ENCODE data around the gene FNDC3B. TPM values are rescaled to one million over a fixed set of nuclear protein-coding genes. Genes with fewer than 3 reads are reported as not detected.

FNDC3B gene
- total RNA-seq, 1 donor from 2014 or later: 29.5 TPM

DNA sequence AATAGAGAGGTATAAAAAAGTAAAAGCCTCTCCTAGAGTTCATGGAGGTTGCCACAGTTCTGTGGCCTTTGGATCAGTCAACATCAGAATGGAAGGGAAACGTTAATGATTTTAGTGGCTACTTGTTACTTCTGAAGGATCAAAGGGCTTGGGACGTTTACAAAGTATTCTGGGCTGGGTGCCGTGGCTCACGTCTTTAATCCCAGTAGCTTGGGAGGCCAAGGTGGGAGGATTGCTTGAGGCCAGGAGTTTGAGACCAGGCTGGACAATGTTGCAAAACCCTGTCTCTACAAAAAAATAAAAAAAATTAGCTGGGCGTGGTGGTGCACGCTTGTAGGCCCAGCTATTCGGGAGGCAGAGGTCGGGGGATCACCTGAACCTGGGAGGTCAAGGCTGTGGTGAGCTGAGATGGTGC is 44.6 kb downstream of the FNDC3B start:
- no peaks in the 10 kb centered on the region for H3K27me3 ChIP-seq
- DNase-seq (ENCODE audit: low spot score): no peak
- no peaks in the 10 kb centered on the region for H3F3A ChIP-seq (ENCODE audit: low read depth)
- no peaks in the 10 kb centered on the region for H3K4me1 ChIP-seq
- no peak for TF ChIP-seq EZH2 (IDR thresholded peaks at IDR 0.05)
- TF ChIP-seq EZH2phosphoT487 (IDR thresholded peaks at IDR 0.05): no peak
- TF ChIP-seq, protein P1, sequence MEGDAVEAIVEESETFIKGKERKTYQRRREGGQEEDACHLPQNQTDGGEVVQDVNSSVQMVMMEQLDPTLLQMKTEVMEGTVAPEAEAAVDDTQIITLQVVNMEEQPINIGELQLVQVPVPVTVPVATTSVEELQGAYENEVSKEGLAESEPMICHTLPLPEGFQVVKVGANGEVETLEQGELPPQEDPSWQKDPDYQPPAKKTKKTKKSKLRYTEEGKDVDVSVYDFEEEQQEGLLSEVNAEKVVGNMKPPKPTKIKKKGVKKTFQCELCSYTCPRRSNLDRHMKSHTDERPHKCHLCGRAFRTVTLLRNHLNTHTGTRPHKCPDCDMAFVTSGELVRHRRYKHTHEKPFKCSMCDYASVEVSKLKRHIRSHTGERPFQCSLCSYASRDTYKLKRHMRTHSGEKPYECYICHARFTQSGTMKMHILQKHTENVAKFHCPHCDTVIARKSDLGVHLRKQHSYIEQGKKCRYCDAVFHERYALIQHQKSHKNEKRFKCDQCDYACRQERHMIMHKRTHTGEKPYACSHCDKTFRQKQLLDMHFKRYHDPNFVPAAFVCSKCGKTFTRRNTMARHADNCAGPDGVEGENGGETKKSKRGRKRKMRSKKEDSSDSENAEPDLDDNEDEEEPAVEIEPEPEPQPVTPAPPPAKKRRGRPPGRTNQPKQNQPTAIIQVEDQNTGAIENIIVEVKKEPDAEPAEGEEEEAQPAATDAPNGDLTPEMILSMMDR (IDR thresholded peaks at IDR 0.05): no peak
- peaks cover 14% of the 10 kb centered on the region for H3K4me1 Mint-ChIP-seq
- H3K79me2 ChIP-seq (ENCODE audit: low read depth): peaks cover 88% of the 10 kb centered on the region
- H3K9ac ChIP-seq: no peak overlapping the region
- no peaks in the 10 kb centered on the region for H3K27me3 Mint-ChIP-seq (ENCODE audit: insufficient read depth, low read depth)
- no peak overlapping the region for H3K4me3 ChIP-seq
- no peak overlapping the region for H3K27ac ChIP-seq
- H3K9me3 ChIP-seq (ENCODE audit: low read depth): no peaks in the 10 kb centered on the region
- H3K36me3 Mint-ChIP-seq: peaks cover 52% of the 10 kb centered on the region
- H3K4me2 ChIP-seq: no peak overlapping the region
- peaks cover 24% of the 10 kb centered on the region for H3K9me3 Mint-ChIP-seq
- no peak overlapping the region for H3K4me3 Mint-ChIP-seq
- H3K36me3 ChIP-seq: no peaks in the 10 kb centered on the region
- H2AFZ ChIP-seq (replicated peaks): no peak overlapping the region
- H3K27ac Mint-ChIP-seq: no peak overlapping the region
- H4K20me1 ChIP-seq (ENCODE audit: low read depth): no peaks in the 10 kb centered on the region

DNA sequence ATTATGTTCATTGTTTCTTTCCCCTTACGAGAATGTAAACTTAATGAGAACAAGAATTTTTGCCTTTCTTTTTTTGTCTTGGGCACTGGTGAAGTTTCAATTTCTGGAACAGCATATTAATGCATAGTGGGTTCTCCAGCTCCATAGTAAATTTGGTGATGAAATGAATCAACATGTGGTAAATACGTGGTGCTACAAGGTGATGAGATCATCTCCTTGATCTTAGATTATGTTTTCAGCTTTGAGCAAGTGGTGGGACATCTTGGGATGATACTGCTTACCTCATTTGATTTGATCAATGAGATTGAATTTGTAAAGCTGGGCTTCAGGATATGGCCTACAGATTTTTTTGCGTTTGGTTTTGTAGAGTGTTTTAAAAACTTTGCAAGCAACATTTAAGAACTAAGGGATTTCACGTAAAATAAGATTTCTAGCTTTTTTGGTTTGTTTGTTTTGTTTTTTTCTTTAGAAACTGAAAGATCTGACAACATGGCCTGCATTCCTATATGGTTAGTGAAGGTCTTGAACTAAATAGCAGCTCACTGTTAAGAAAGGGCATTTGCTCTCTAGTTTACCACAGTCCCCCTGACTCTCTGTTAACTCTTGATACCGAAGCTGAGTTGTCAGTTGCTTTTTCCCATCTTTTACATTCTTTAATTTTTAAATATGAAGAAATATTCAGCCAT is 45.6 kb downstream of the FNDC3B start:
- no peak overlapping the region for H3K27ac ChIP-seq
- DNase-seq (ENCODE audit: low spot score): no peak
- Mint-ChIP-seq H3K4me1 (peaks cover 16% of the 10 kb centered on the region), H3K27ac (no peak overlapping the region), H3K9me3 (peaks cover 29% of the 10 kb centered on the region), H3K4me3 (no peak overlapping the region), H3K36me3 (peaks cover 55% of the 10 kb centered on the region), H3K27me3 (ENCODE audit: insufficient read depth, low read depth) (no peaks in the 10 kb centered on the region)
- H3K4me1 ChIP-seq: no peaks in the 10 kb centered on the region
- H3K9ac ChIP-seq: no peak overlapping the region
- no peaks in the 10 kb centered on the region for H3K36me3 ChIP-seq
- no peaks in the 10 kb centered on the region for H3K9me3 ChIP-seq (ENCODE audit: low read depth)
- no peaks in the 10 kb centered on the region for H3F3A ChIP-seq (ENCODE audit: low read depth)
- no peak overlapping the region for H3K4me3 ChIP-seq
- no peaks in the 10 kb centered on the region for H4K20me1 ChIP-seq (ENCODE audit: low read depth)
- no peak overlapping the region for H3K4me2 ChIP-seq
- H2AFZ ChIP-seq (replicated peaks): no peak overlapping the region
- peaks cover 93% of the 10 kb centered on the region for H3K79me2 ChIP-seq (ENCODE audit: low read depth)
- TF ChIP-seq EZH2 (IDR thresholded peaks at IDR 0.05): no peak
- TF ChIP-seq EZH2phosphoT487 (IDR thresholded peaks at IDR 0.05): no peak
- TF ChIP-seq, protein P1 (IDR thresholded peaks at IDR 0.05): no peak
- H3K27me3 ChIP-seq: no peaks in the 10 kb centered on the region

DNA sequence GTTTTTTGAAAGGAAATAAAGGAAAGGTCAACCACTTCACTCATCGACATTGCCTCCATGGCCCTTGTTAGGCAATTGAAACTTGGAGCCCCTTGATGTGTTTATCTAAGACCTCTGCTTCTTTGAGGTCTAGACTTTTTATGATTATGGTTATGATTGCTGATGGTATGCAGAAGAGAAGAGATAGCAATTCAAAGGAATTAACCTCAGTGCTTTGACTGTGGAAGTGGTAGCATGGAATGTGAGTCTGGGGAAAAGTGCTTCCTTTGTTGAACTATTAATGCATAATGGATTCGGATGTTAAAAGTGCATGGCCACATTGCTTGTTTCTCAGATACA is 46.1 kb downstream of the FNDC3B start:
- Mint-ChIP-seq H3K36me3 (peaks cover 56% of the 10 kb centered on the region), H3K4me1 (peaks cover 16% of the 10 kb centered on the region), H3K9me3 (peaks cover 29% of the 10 kb centered on the region), H3K27ac (no peak overlapping the region), H3K4me3 (no peak overlapping the region), H3K27me3 (ENCODE audit: insufficient read depth, low read depth) (no peaks in the 10 kb centered on the region)
- H3K79me2 ChIP-seq (ENCODE audit: low read depth): peaks cover 93% of the 10 kb centered on the region
- TF ChIP-seq EZH2 (IDR thresholded peaks at IDR 0.05) (no peak), EZH2phosphoT487 (IDR thresholded peaks at IDR 0.05) (no peak)
- TF ChIP-seq, protein P1 (IDR thresholded peaks at IDR 0.05): no peak
- no peak overlapping the region for H3K4me2 ChIP-seq
- no peaks in the 10 kb centered on the region for H3K36me3 ChIP-seq
- H3K27ac ChIP-seq: no peak overlapping the region
- H3K9ac ChIP-seq: no peak overlapping the region
- H3K27me3 ChIP-seq: no peaks in the 10 kb centered on the region
- H3F3A ChIP-seq (ENCODE audit: low read depth): no peaks in the 10 kb centered on the region
- H2AFZ ChIP-seq (replicated peaks): no peak overlapping the region
- no peaks in the 10 kb centered on the region for H4K20me1 ChIP-seq (ENCODE audit: low read depth)
- H3K9me3 ChIP-seq (ENCODE audit: low read depth): no peaks in the 10 kb centered on the region
- no peak overlapping the region for H3K4me3 ChIP-seq
- H3K4me1 ChIP-seq: no peaks in the 10 kb centered on the region
- DNase-seq (ENCODE audit: low spot score): no peak

Measured in neural progenitor cell (in vitro differentiated cells).